ENCODE results near the gene ALDH1A1. TPM values are rescaled to one million over a fixed set of nuclear protein-coding genes. Genes with fewer than 3 reads are reported as not detected.
"Not testable (repeated sequence)": the region's sequence is repeated elsewhere in the genome, so short reads cannot be mapped to it uniquely, and the experiment has no call there.

The ALDH1A1 gene
- total RNA-seq, 2 donors from 2014 or later = 0.16 to 0.82 TPM

GRCh38 chr9:72946821-72947220 lies 6.0 kb downstream of the ALDH1A1 start:
- no peaks in the 10 kb centered on the region for H3K9me3 ChIP-seq (ENCODE audit: control insufficient read depth, low read length, poor library complexity, severe bottlenecking)
- no peak overlapping the region for H3K27ac Mint-ChIP-seq
- peaks cover 64% of the 10 kb centered on the region for H3K27me3 Mint-ChIP-seq
- peaks cover 4% of the 10 kb centered on the region for H3K4me1 Mint-ChIP-seq
- H3K4me3 Mint-ChIP-seq = no peak overlapping the region
- ATAC-seq = no peak
- H3K36me3 Mint-ChIP-seq (ENCODE audit: low read depth) = peaks cover 5% of the 10 kb centered on the region
- DNase-seq = no peak

GRCh38 chr9:72946318-72946717 lies 6.5 kb downstream of the ALDH1A1 start:
- Mint-ChIP-seq H3K27ac (no peak overlapping the region), H3K4me3 (no peak overlapping the region), H3K36me3 (ENCODE audit: low read depth) (peaks cover 5% of the 10 kb centered on the region), H3K27me3 (peaks cover 69% of the 10 kb centered on the region), H3K4me1 (peaks cover 4% of the 10 kb centered on the region)
- ATAC-seq (no peak), DNase-seq (no peak)
- H3K9me3 ChIP-seq (ENCODE audit: control insufficient read depth, low read length, poor library complexity, severe bottlenecking) = no peaks in the 10 kb centered on the region

- peaks cover 70% of the 10 kb centered on the region for H3K27me3 Mint-ChIP-seq
- H3K36me3 Mint-ChIP-seq (ENCODE audit: low read depth) = peaks cover 5% of the 10 kb centered on the region
Observed at GRCh38 chr9:72945391-72945790, 7.5 kb downstream of the ALDH1A1 start.

GRCh38 chr9:72943844-72944462 lies 8.9 kb downstream of the ALDH1A1 start:
- DNase-seq (no peak), ATAC-seq (no peak)
- Mint-ChIP-seq H3K4me3 (no peak overlapping the region), H3K4me1 (peaks cover 4% of the 10 kb centered on the region), H3K27ac (no peak overlapping the region), H3K27me3 (peaks cover 65% of the 10 kb centered on the region), H3K36me3 (ENCODE audit: low read depth) (peaks cover 5% of the 10 kb centered on the region)
- no peaks in the 10 kb centered on the region for H3K9me3 ChIP-seq (ENCODE audit: control insufficient read depth, low read length, poor library complexity, severe bottlenecking)

More at GRCh38 chr9:72945391-72945790, 7.5 kb downstream of the ALDH1A1 start:
- DNase-seq (no peak), ATAC-seq (no peak)
- H3K9me3 ChIP-seq (ENCODE audit: control insufficient read depth, low read length, poor library complexity, severe bottlenecking) = no peaks in the 10 kb centered on the region
- peaks cover 4% of the 10 kb centered on the region for H3K4me1 Mint-ChIP-seq
- no peak overlapping the region for H3K27ac Mint-ChIP-seq
- H3K4me3 Mint-ChIP-seq = no peak overlapping the region

- no peaks in the 10 kb centered on the region for H3K9me3 ChIP-seq (ENCODE audit: control insufficient read depth, low read length, poor library complexity, severe bottlenecking)
- H3K27ac Mint-ChIP-seq = no peak overlapping the region
- no peak overlapping the region for H3K4me3 Mint-ChIP-seq
- H3K4me1 Mint-ChIP-seq = no peaks in the 10 kb centered on the region
- no peak for DNase-seq
- no peak for ATAC-seq
- peaks cover 2% of the 10 kb centered on the region for H3K36me3 Mint-ChIP-seq (ENCODE audit: low read depth)
- peaks cover 50% of the 10 kb centered on the region for H3K27me3 Mint-ChIP-seq
Observed at GRCh38 chr9:72942451-72942850, 10.4 kb downstream of the ALDH1A1 start.

- ATAC-seq, H3K4me3 Mint-ChIP-seq, DNase-seq: not testable (repeated sequence)
Observed at GRCh38 chr9:72939581-72939980, 13.3 kb downstream of the ALDH1A1 start.

GRCh38 chr9:72937545-72937944 lies 15.3 kb downstream of the ALDH1A1 start:
- no peak overlapping the region for H3K4me3 Mint-ChIP-seq
- H3K9me3 ChIP-seq (ENCODE audit: control insufficient read depth, low read length, poor library complexity, severe bottlenecking) = no peaks in the 10 kb centered on the region
- H3K36me3 Mint-ChIP-seq (ENCODE audit: low read depth) = peaks cover 2% of the 10 kb centered on the region
- H3K27me3 Mint-ChIP-seq = peaks cover 13% of the 10 kb centered on the region
- no peak for DNase-seq
- ATAC-seq = no peak
- no peak overlapping the region for H3K27ac Mint-ChIP-seq
- H3K4me1 Mint-ChIP-seq = no peaks in the 10 kb centered on the region

More at GRCh38 chr9:72939581-72939980, 13.3 kb downstream of the ALDH1A1 start:
- not testable (repeated sequence) for H3K36me3 Mint-ChIP-seq (ENCODE audit: low read depth); H3K9me3 ChIP-seq (ENCODE audit: control insufficient read depth, low read length, poor library complexity, severe bottlenecking); H3K4me1 Mint-ChIP-seq; H3K27ac Mint-ChIP-seq
- peaks cover 28% of the 10 kb centered on the region for H3K27me3 Mint-ChIP-seq

- no peak overlapping the region for H3K27ac Mint-ChIP-seq
- ATAC-seq (no peak), DNase-seq (no peak)
- no peak overlapping the region for H3K4me3 Mint-ChIP-seq
- no peaks in the 10 kb centered on the region for H3K4me1 Mint-ChIP-seq
- no peaks in the 10 kb centered on the region for H3K9me3 ChIP-seq (ENCODE audit: control insufficient read depth, low read length, poor library complexity, severe bottlenecking)
- H3K27me3 Mint-ChIP-seq = peaks cover 11% of the 10 kb centered on the region
- H3K36me3 Mint-ChIP-seq (ENCODE audit: low read depth) = no peaks in the 10 kb centered on the region
Observed at GRCh38 chr9:72936679-72937078, 16.2 kb downstream of the ALDH1A1 start.

- ATAC-seq (no peak), DNase-seq (no peak)
- Mint-ChIP-seq H3K27me3 (peaks cover 10% of the 10 kb centered on the region), H3K36me3 (ENCODE audit: low read depth) (no peaks in the 10 kb centered on the region), H3K27ac (no peak overlapping the region), H3K4me1 (no peaks in the 10 kb centered on the region), H3K4me3 (no peak overlapping the region)
- no peaks in the 10 kb centered on the region for H3K9me3 ChIP-seq (ENCODE audit: control insufficient read depth, low read length, poor library complexity, severe bottlenecking)
Observed at GRCh38 chr9:72936266-72936665, 16.6 kb downstream of the ALDH1A1 start.

- DNase-seq = no peak
- Mint-ChIP-seq H3K4me3 (no peak overlapping the region), H3K27ac (no peak overlapping the region)
Observed at GRCh38 chr9:72935595-72935994, 17.3 kb downstream of the ALDH1A1 start.

GRCh38 chr9:72933730-72934665 lies 18.9 kb downstream of the ALDH1A1 start:
- ATAC-seq = no peak

More at GRCh38 chr9:72935595-72935994, 17.3 kb downstream of the ALDH1A1 start:
- Mint-ChIP-seq H3K4me1 (no peaks in the 10 kb centered on the region), H3K36me3 (ENCODE audit: low read depth) (no peaks in the 10 kb centered on the region), H3K27me3 (peaks cover 10% of the 10 kb centered on the region)
- no peak for ATAC-seq
- no peaks in the 10 kb centered on the region for H3K9me3 ChIP-seq (ENCODE audit: control insufficient read depth, low read length, poor library complexity, severe bottlenecking)

GRCh38 chr9:72932619-72933018 lies 20.2 kb downstream of the ALDH1A1 start:
- H3K9me3 ChIP-seq (ENCODE audit: control insufficient read depth, low read length, poor library complexity, severe bottlenecking) = no peaks in the 10 kb centered on the region
- ATAC-seq (no peak), DNase-seq (no peak)
- Mint-ChIP-seq H3K27ac (no peak overlapping the region), H3K4me3 (no peak overlapping the region), H3K4me1 (no peaks in the 10 kb centered on the region), H3K36me3 (ENCODE audit: low read depth) (no peaks in the 10 kb centered on the region), H3K27me3 (peaks cover 10% of the 10 kb centered on the region)

More at GRCh38 chr9:72933730-72934665, 18.9 kb downstream of the ALDH1A1 start:
- H3K9me3 ChIP-seq (ENCODE audit: control insufficient read depth, low read length, poor library complexity, severe bottlenecking) = no peaks in the 10 kb centered on the region
- Mint-ChIP-seq H3K4me3 (no peak overlapping the region), H3K36me3 (ENCODE audit: low read depth) (no peaks in the 10 kb centered on the region), H3K4me1 (no peaks in the 10 kb centered on the region), H3K27me3 (peaks cover 10% of the 10 kb centered on the region), H3K27ac (no peak overlapping the region)
- no peak for DNase-seq

GRCh38 chr9:72931897-72932296 lies 21.0 kb downstream of the ALDH1A1 start:
- H3K36me3 Mint-ChIP-seq (ENCODE audit: low read depth) = no peaks in the 10 kb centered on the region
- H3K27me3 Mint-ChIP-seq = peaks cover 10% of the 10 kb centered on the region
- ATAC-seq = no peak
- H3K9me3 ChIP-seq (ENCODE audit: control insufficient read depth, low read length, poor library complexity, severe bottlenecking) = no peaks in the 10 kb centered on the region
- no peaks in the 10 kb centered on the region for H3K4me1 Mint-ChIP-seq
- no peak overlapping the region for H3K4me3 Mint-ChIP-seq
- no peak overlapping the region for H3K27ac Mint-ChIP-seq
- DNase-seq = no peak
